RWPE2 (cell line): ENCODE measurements around the gene SOHLH2.

Experiments
- ATAC-seq: fragments of 200-7000 bp; cut with Tn5 transposase; 3 replicates; pipeline ENCODE4 v1.9.1; 2021; ENCODE audit warnings: low read depth
- DNase-seq: peaks from one replicate; pipeline ENCODE4 v3.0.0-alpha.2; 2020; ENCODE audit warnings: low spot score
- H3K27ac ChIP-seq: fragments of 450-650 bp; 2 replicates; pipeline ENCODE4 v1.5.1; 2017; ENCODE audit warnings: mild to moderate bottlenecking; ENCODE audit not compliant: poor library complexity, severe bottlenecking
- H3K27me3 ChIP-seq: fragments of 250-450 bp; sonication (Bioruptor Pico); 2 replicates; pipeline ENCODE4 v1.5.1; 2021; ENCODE audit warnings: mild to moderate bottlenecking, moderate library complexity; ENCODE audit not compliant: insufficient read depth, poor library complexity, severe bottlenecking
- H3K36me3 ChIP-seq: fragments of 250-450 bp; sonication (Bioruptor Pico); 2 replicates; pipeline ENCODE4 v1.5.1; 2020; ENCODE audit warnings: low read depth, mild to moderate bottlenecking, moderate library complexity
- H3K4me1 ChIP-seq: fragments of 250-450 bp; sonication (Bioruptor Pico); 2 replicates; pipeline ENCODE4 v1.5.1; 2021; ENCODE audit warnings: mild to moderate bottlenecking, moderate library complexity; ENCODE audit not compliant: insufficient read depth, poor library complexity, severe bottlenecking
- H3K4me3 ChIP-seq: fragments of 250-450 bp; sonication (Bioruptor Pico); 2 replicates; pipeline ENCODE4 v1.5.1; 2021; ENCODE audit warnings: mild to moderate bottlenecking, moderate library complexity; ENCODE audit not compliant: severe bottlenecking
- H3K9me3 ChIP-seq: fragments of 250-450 bp; sonication (Bioruptor Pico); 2 replicates; pipeline ENCODE4 v1.5.1; 2021; ENCODE audit warnings: mild to moderate bottlenecking, moderate library complexity; ENCODE audit not compliant: severe bottlenecking
- CTCF ChIP-seq: fragments of 450-650 bp; IDR thresholded peaks from one replicate; pipeline ENCODE4 v1.5.1; 2017; ENCODE audit warnings: mild to moderate bottlenecking, moderate library complexity; ENCODE audit not compliant: poor library complexity, severe bottlenecking

The SOHLH2 gene

GRCh38 chr13:36175621-36176020 lies 38.7 kb downstream of the SOHLH2 start:
- no peaks in the 10 kb centered on the region for H3K4me1 ChIP-seq
- no peaks in the 10 kb centered on the region for H3K27me3 ChIP-seq
- H3K4me3 ChIP-seq: no peak overlapping the region
- no peak for TF ChIP-seq CTCF
- H3K9me3 ChIP-seq: no peaks in the 10 kb centered on the region
- no peaks in the 10 kb centered on the region for H3K36me3 ChIP-seq
- ATAC-seq (no peak), DNase-seq (no peak)
- no peak overlapping the region for H3K27ac ChIP-seq

GRCh38 chr13:36174923-36175322 lies 39.4 kb downstream of the SOHLH2 start:
- no peaks in the 10 kb centered on the region for H3K4me1 ChIP-seq
- ATAC-seq: no peak
- no peak overlapping the region for H3K27ac ChIP-seq
- TF ChIP-seq CTCF: no peak
- no peaks in the 10 kb centered on the region for H3K27me3 ChIP-seq
- H3K36me3 ChIP-seq: no peaks in the 10 kb centered on the region
- no peak for DNase-seq
- H3K9me3 ChIP-seq: no peaks in the 10 kb centered on the region
- no peak overlapping the region for H3K4me3 ChIP-seq

- Histone ChIP-seq H3K27ac (no peak overlapping the region), H3K9me3 (no peaks in the 10 kb centered on the region), H3K4me1 (no peaks in the 10 kb centered on the region), H3K27me3 (no peaks in the 10 kb centered on the region), H3K4me3 (no peak overlapping the region), H3K36me3 (no peaks in the 10 kb centered on the region)
- no peak for TF ChIP-seq CTCF
- no peak for ATAC-seq
- DNase-seq: no peak
Measured at GRCh38 chr13:36173571-36174322, 40.6 kb downstream of the SOHLH2 start.

GRCh38 chr13:36166046-36166445 lies 48.3 kb downstream of the SOHLH2 start:
- Histone ChIP-seq H3K4me1 (peaks cover 17% of the 10 kb centered on the region), H3K9me3 (no peaks in the 10 kb centered on the region), H3K27me3 (no peaks in the 10 kb centered on the region), H3K4me3 (no peak overlapping the region), H3K36me3 (no peaks in the 10 kb centered on the region), H3K27ac (no peak overlapping the region)
- no peak for TF ChIP-seq CTCF
- DNase-seq (no peak), ATAC-seq (no peak)

- no peaks in the 10 kb centered on the region for H3K9me3 ChIP-seq
- H3K36me3 ChIP-seq: no peaks in the 10 kb centered on the region
- no peak for TF ChIP-seq CTCF
- peak; percentile 85 for DNase-seq
- no peak overlapping the region for H3K4me3 ChIP-seq
- H3K27ac ChIP-seq: peak overlapping the region; percentile 54
- H3K4me1 ChIP-seq: peaks cover 19% of the 10 kb centered on the region
- ATAC-seq: peak; percentile 95
- no peaks in the 10 kb centered on the region for H3K27me3 ChIP-seq
Measured at GRCh38 chr13:36163809-36164308, 50.5 kb downstream of the SOHLH2 start.
